ENCODE data around the gene NRIP1.

NRIP1 gene

GRCh38 chr21:14987370-14988170 lies 77.2 kb downstream of the NRIP1 start:
- DNase-seq (ENCODE audit: low read depth) = no peak
- TF ChIP-seq CTCF (IDR thresholded peaks at IDR 0.05; ENCODE audit: insufficient read depth, low read depth, low read length, missing control alignments) = no peak
- H3K4me3 ChIP-seq (ENCODE audit: low read length) = no peak overlapping the region

- H3K4me3 ChIP-seq (ENCODE audit: low read length) = no peak overlapping the region
- TF ChIP-seq CTCF (IDR thresholded peaks at IDR 0.05; ENCODE audit: insufficient read depth, low read depth, low read length, missing control alignments) = no peak
- no peak for DNase-seq (ENCODE audit: low read depth)
These were observed 79.5 kb downstream of the NRIP1 start for GRCh38 chr21:14985306-14985705.

- TF ChIP-seq CTCF (IDR thresholded peaks at IDR 0.05; ENCODE audit: insufficient read depth, low read depth, low read length, missing control alignments) = no peak
- no peak overlapping the region for H3K4me3 ChIP-seq (ENCODE audit: low read length)
- peak; percentile 41 for DNase-seq (ENCODE audit: low read depth)
These were observed 82.5 kb downstream of the NRIP1 start for GRCh38 chr21:14982336-14982735.

- DNase-seq (ENCODE audit: low read depth) = no peak
- TF ChIP-seq CTCF (IDR thresholded peaks at IDR 0.05; ENCODE audit: insufficient read depth, low read depth, low read length, missing control alignments) = no peak
- H3K4me3 ChIP-seq (ENCODE audit: low read length) = no peak overlapping the region
These were observed 83.6 kb downstream of the NRIP1 start for GRCh38 chr21:14981246-14981645.

GRCh38 chr21:14979264-14979663 lies 85.5 kb downstream of the NRIP1 start:
- no peak overlapping the region for H3K4me3 ChIP-seq (ENCODE audit: low read length)
- no peak for DNase-seq (ENCODE audit: low read depth)
- no peak for TF ChIP-seq CTCF (IDR thresholded peaks at IDR 0.05; ENCODE audit: insufficient read depth, low read depth, low read length, missing control alignments)

- DNase-seq (ENCODE audit: low read depth) = no peak
- TF ChIP-seq CTCF (IDR thresholded peaks at IDR 0.05; ENCODE audit: insufficient read depth, low read depth, low read length, missing control alignments) = no peak
- no peak overlapping the region for H3K4me3 ChIP-seq (ENCODE audit: low read length)
These were observed 87.0 kb downstream of the NRIP1 start for GRCh38 chr21:14977814-14978213.
